Psoas muscle (tissue), 8 donors: ENCODE results near the gene GALNTL6. TPM values are rescaled to one million over a fixed set of nuclear protein-coding genes. Genes with fewer than 3 reads are reported as not detected.

Experiments used
- ATAC-seq, 4 donors: fragments of 200-7000 bp; cut with Tn5 transposase; one replicate each; pipeline ENCODE4 v1.9.1; 2020; ENCODE audit warnings: moderate library complexity in 3 of 4, mild to moderate bottlenecking in 2 of 4
- DNase-seq, 2 donors: peaks; one replicate each; pipeline ENCODE4 v3.0.0-alpha.2; 2020
- H3K27ac ChIP-seq: fragments of 200-600 bp; one replicate; pipeline ENCODE4 v1.8.0; 2022
- H3K27me3 ChIP-seq, 3 donors: fragments of 200-600 bp in 1 of 3; one replicate each; pipeline versions ENCODE4 v1.6.1 to v1.8.0; 2013 to 2022; ENCODE audit warnings: low read length in 2 of 3, mild to moderate bottlenecking in 2 of 3, moderate library complexity in 1 of 3; ENCODE audit not compliant: insufficient read depth in 3 of 3
- H3K36me3 ChIP-seq, 2 donors: fragments of 200-600 bp in 1 of 2; one replicate each; pipeline versions ENCODE4 v1.6.1 to v1.8.0; 2013 to 2022; ENCODE audit warnings: low read depth in 1 of 2, mild to moderate bottlenecking in 1 of 2, moderate library complexity in 1 of 2; ENCODE audit not compliant: insufficient read depth in 1 of 2
- H3K4me1 ChIP-seq: fragments of 200-600 bp; one replicate; pipeline ENCODE4 v1.8.0; 2022
- H3K4me3 ChIP-seq: fragments of 200-600 bp; one replicate; pipeline ENCODE4 v1.8.0; 2022; ENCODE audit warnings: mild to moderate bottlenecking
- H3K9me3 ChIP-seq: fragments of 200-600 bp; one replicate; pipeline ENCODE4 v1.8.0; 2022
- CTCF ChIP-seq: fragments of 200-600 bp; IDR thresholded peaks from one replicate; pipeline ENCODE4 v1.8.0; 2022; ENCODE audit warnings: antibody characterized with exemption
- WGBS, 3 donors: extraction: QIAGEN DNeasy Blood & Tissue Kit; methylation state at CpG; one replicate each; pipeline versions ENCODE4 v1.1.6 to v1.1.7; 2013; 5-methylcytosine and 5-hydroxymethylcytosine counted together
- intact Hi-C, 2 donors: fragments of 100-400 bp; cut with DNase I; formaldehyde crosslinking; loops; one replicate each; pipeline versions ENCODE4 v1.11.0 to v1.14.2; 2022
- polyA plus RNA-seq, 3 donors: library from polyadenylated mRNA; stranded (reverse); fragments of 200-250 nt; gene quantifications; one replicate each; pipeline ENCODE4 v1.2.3, GENCODE V29; 2013
- total RNA-seq, 4 donors: library from RNA; stranded (reverse); fragmentation: NEBNext Ultra II Directional in 2 of 4; extraction: Animal tissue kit (Norgen Biotek cat#: 25700) in 2 of 4; gene quantifications; one replicate each; pipeline versions ENCODE4 v1.2.1 to v1.2.4, GENCODE V29; 2021 to 2023
- donor health status: healthy with polysubstance abuse.
- donor health status: DM: no; HTN: no; CAD: no; lungs with moderate emphysema.
- donor health status: Bipolar disorder and iron deficiency.
- donor health status: healthy.
- donor health status: DM: yes; HTN: yes; CAD: no.
- donor health status: DM: no; HTN: no; CAD: no.
- donor health status: DM: no; HTN: no; CAD: no.
- donor health status: DM: yes; HTN: yes; CAD: no.

Gene GALNTL6
- total and polyA plus RNA-seq, 7 donors = 0.01 to 0.91 (median 0.21) TPM; not detected in 3

- intact Hi-C loops = no loop called here
- Histone ChIP-seq H3K27me3 (no peaks in the 10 kb centered on the region), H3K4me3 (no peak overlapping the region), H3K4me1 (no peaks in the 10 kb centered on the region), H3K36me3 (no peaks in the 10 kb centered on the region), H3K27ac (no peak overlapping the region), H3K9me3 (no peaks in the 10 kb centered on the region)
- 71 to 81% (median 73%) methylated on average over 3 of the region's 3 CpGs for WGBS, 3 donors
- no peak for DNase-seq
- no peak for ATAC-seq
- TF ChIP-seq CTCF = no peak
Observed at GRCh38 chr4:171785388-171785787, 27.8 kb upstream of the GALNTL6 start.

- no peak overlapping the region for H3K4me3 ChIP-seq
- H3K4me1 ChIP-seq = no peaks in the 10 kb centered on the region
- DNase-seq = no peak
- no peaks in the 10 kb centered on the region for H3K9me3 ChIP-seq
- no peaks in the 10 kb centered on the region for H3K36me3 ChIP-seq
- intact Hi-C loops = no loop called here
- H3K27ac ChIP-seq = no peak overlapping the region
- H3K27me3 ChIP-seq = peaks cover 0 to 2% (median 0%) of the 10 kb centered on the region in 3 donors
- ATAC-seq = peak; percentile 60 to 97 (median 93)
- TF ChIP-seq CTCF = no peak
- 38 to 56% (median 41%) methylated on average over 5 of the region's 5 CpGs for WGBS, 3 donors
Observed at GRCh38 chr4:171793723-171794122, 19.5 kb upstream of the GALNTL6 start.

GRCh38 chr4:171794528-171794927, 18.7 kb upstream of the GALNTL6 start:
- DNase-seq (no peak), ATAC-seq (peak in 1 of 4 donors; percentile 48)
- intact Hi-C loops = no loop called here
- H3K27ac ChIP-seq = no peak overlapping the region
- no peaks in the 10 kb centered on the region for H3K4me1 ChIP-seq
- H3K36me3 ChIP-seq = no peaks in the 10 kb centered on the region
- H3K27me3 ChIP-seq = peaks cover 0 to 2% (median 0%) of the 10 kb centered on the region in 3 donors
- WGBS, 3 donors = 80 to 93% (median 84%) methylated on average over 2 of the region's 2 CpGs
- TF ChIP-seq CTCF = no peak
- H3K9me3 ChIP-seq = no peaks in the 10 kb centered on the region
- H3K4me3 ChIP-seq = no peak overlapping the region

GRCh38 chr4:171809854-171810253, 3.4 kb upstream of the GALNTL6 start:
- intact Hi-C loops = no loop called here
- Histone ChIP-seq H3K4me1 (no peaks in the 10 kb centered on the region), H3K4me3 (no peak overlapping the region), H3K27me3 (peaks cover 3 to 30% (median 5%) of the 10 kb centered on the region in 3 donors), H3K9me3 (no peaks in the 10 kb centered on the region), H3K27ac (no peak overlapping the region), H3K36me3 (no peaks in the 10 kb centered on the region)
- ATAC-seq = no peak
- 70 to 86% (median 76%) methylated on average over 1 of the region's 1 CpG for WGBS, 3 donors
- no peak for TF ChIP-seq CTCF
- DNase-seq = no peak

- no peak for DNase-seq
- no peaks in the 10 kb centered on the region for H3K4me1 ChIP-seq
- peaks cover 3 to 33% (median 5%) of the 10 kb centered on the region in 3 donors for H3K27me3 ChIP-seq
- no peaks in the 10 kb centered on the region for H3K9me3 ChIP-seq
- H3K4me3 ChIP-seq = peak overlapping the region; percentile 53
- no peak for TF ChIP-seq CTCF
- no peaks in the 10 kb centered on the region for H3K36me3 ChIP-seq
- no peak overlapping the region for H3K27ac ChIP-seq
- ATAC-seq = peak in 2 of 4 donors; percentile 30
- 2 to 5% (median 3%) methylated on average over 12 of the region's 12 CpGs for WGBS, 3 donors
- intact Hi-C loops = no loop called here
Observed at GRCh38 chr4:171812333-171812664, 905 bp upstream of the GALNTL6 start.
